Left kidney (tissue), 2 donors: Measurements from ENCODE around the gene SAT1. TPM values are rescaled to one million over a fixed set of nuclear protein-coding genes. Genes with fewer than 3 reads are reported as not detected.

ENCODE experiments used
- DNase-seq: peaks from one replicate; pipeline ENCODE4 v3.0.0-alpha.2; 2013
- polyA plus RNA-seq: library from polyadenylated mRNA; unstranded; fragments of 120-200 nt; gene quantifications from one replicate; pipeline ENCODE4 v1.2.1, GENCODE V29; 2013; ENCODE audit not compliant: insufficient read length

The SAT1 gene
- polyA plus RNA-seq, 1 donor, result 248 TPM

DNA sequence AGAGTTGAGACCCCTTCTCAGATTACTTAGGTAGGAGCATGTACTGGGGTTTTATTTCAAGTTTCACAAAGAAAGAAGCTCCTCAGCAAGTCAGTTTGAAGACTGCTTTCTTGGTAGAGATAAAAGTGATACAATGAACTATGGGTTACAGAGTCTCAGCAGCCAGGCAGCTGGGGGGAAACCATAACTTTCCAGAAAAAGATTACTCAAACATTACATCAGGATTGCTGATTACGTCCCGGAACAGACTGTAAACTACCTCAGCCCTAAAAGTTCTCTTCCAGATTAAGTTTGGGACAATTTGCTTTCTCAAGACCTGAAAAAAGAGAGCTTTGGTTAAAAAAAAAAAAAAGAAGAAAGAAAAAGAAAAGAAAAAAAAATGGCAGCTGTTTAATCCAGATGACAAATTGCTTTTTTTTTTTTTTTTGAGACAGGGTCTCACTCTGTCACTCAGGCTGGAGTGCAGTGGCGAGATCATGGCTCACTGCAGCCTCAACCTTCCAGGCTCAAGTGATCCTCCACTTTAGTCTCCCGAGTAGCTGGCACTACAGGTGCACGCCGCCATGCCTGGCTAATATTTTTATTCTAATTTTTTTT is 16.6 kb downstream of the SAT1 start:
- no peak for DNase-seq

DNA sequence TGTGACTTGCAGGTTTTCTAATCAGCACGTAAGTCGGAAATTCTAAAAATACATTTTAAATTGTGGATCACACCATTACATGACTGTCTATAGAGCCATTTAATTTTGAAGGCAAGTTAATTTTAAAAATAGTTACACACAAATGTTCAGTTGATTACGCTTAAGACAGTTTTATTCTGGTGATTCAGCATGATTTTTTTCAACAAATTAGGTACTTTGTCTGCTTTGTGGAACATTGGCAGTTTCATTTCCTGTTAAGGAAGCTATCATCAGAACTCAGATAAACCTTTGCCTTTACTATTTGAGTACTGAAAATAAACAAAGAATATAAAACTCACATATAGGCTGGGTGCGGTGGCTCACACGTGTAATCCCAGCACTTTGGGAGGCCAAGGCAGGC is 19.5 kb downstream of the SAT1 start:
- DNase-seq, result no peak

DNA sequence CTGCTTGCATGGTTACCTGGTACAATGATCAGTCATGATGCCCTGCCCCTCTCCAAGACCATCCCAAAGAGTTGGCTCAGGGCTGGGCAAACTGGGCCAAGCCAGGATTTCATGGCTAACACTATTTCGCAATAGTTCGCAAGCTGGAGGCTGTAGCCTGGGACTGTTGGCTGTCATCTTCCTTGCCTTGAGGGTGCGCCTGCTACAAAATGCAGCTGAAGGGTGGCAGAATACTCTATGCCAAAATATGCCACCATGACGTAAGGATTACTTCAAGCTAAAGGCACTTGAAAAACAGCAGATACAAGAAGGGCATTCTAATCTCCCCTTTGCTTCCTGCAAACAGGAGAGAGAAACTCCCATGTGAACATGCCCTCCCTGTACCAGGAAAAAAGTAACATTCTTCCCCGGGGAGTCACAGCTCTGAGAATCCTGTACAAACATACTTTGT is 21.0 kb downstream of the SAT1 start:
- DNase-seq, result no peak

DNA sequence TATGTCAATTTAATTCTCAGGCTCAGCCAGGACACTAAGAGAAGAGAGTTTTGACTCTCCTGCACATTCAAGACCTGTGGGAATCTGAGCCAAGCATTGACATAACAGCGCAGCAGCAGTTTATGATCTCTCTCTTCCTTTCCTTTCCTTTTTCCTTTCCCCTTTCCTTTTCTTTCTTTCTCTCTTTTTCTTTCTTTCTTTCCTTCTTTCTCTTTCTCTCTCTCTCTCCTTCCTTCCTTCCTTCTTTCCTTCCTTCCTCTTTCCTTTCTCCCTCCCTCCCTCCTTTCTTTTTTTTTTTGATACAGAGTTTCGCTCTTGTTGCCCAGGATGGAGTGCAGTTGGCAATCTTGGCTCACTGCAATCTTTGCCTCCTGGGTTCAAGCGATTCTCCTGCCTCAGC is 21.6 kb downstream of the SAT1 start:
- no peak for DNase-seq

DNA sequence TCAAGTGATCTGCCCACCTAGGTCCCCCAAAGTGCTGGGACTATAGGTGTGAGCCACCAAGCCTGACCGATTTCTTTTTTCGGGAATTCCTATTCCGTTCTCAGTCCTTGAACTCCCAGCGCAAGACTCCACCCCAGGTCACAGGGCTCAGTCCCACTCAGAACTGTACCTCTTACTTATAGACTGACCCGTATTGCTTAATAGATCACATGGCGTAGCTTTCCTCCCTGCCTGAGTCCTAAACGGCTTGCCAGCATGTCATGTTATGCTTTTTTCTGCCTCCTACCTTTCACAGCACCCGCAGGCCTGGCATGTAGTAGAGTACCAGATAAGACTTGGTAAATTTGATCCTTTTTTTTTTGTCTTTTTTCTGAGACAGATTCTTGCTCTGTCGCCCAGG is 22.4 kb downstream of the SAT1 start:
- DNase-seq, result no peak

DNA sequence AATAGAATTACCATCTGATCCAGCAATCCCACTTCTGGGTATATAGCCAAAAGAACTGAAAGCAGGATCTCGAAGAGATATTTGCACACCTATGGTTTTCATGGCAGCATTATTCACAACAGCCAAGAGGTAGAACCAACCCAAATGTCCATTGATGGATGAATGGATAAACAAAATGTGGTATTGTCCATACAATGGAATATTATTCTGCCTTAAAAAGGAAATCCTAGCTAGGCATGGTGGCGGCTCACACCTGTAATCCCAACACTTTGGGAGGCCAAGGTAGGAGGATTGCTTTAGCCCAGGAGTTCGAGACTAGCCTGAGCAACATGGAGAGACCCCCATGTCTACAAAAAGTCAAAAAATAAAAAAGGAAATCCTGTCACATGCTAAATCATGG is 27.3 kb downstream of the SAT1 start:
- DNase-seq, result no peak

DNA sequence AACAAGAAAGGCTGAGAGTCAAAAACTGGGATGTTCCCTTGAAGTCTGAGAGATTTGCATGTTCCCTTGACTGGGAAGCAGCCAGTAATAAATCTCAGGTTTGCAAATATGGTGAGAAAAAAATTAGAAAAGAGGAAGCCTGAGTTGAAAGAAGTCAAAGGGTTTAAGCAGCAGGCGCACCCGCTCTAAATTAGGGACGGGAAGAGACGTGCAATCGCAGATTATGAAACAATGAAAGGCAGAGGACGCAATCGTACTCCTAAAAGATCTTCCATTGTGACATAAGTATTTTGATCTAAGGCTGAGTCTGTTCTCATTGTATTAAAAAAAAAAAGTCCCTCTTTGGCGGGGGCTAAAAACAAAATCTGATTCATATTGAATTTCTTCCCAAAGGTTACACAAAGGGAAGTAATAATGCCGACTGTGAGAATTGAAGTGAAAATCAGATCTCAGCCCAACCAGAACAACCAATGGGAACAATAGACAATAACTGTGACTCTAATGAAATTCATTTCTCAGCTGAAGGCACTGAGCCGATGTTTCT is 28.2 kb downstream of the SAT1 start:
- no peak for DNase-seq

DNA sequence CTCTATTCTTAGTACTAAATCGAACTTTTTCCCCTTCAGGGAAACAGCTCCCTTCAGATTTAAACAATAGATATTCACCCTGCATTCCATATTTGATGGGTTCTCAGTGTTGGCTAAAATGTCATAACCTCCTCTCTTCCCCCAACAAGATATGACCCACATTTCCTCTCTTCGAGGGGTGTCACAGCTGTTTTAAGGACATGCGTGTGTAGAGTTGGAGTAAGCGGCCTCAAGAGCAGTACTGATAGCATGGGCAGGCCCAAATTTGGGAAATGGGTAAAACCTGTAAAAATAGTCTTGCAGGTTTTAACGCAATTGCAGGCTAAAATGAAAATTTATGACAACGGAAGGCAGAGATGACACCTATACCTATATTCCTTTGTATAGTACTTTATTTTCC is 28.7 kb downstream of the SAT1 start:
- no peak for DNase-seq

DNA sequence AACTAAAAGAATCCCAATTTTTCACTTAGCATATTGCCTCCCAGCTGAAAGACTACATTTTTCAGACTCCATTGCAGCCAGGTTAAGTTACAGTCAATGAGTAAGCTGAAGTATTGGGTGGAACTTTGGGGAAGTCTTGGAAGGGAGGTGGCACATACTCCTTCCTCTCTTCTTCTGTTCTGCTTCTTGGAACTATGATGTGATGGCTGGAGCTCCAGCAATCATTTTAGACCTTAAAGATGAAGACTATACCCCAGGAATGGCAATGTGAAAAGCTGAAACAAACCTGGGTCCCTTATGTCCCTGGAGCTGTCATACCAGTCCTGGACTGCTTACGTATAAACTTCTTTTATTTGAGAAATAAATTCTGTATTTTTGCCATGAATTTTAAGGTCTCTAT is 30.8 kb downstream of the SAT1 start:
- DNase-seq, result no peak

DNA sequence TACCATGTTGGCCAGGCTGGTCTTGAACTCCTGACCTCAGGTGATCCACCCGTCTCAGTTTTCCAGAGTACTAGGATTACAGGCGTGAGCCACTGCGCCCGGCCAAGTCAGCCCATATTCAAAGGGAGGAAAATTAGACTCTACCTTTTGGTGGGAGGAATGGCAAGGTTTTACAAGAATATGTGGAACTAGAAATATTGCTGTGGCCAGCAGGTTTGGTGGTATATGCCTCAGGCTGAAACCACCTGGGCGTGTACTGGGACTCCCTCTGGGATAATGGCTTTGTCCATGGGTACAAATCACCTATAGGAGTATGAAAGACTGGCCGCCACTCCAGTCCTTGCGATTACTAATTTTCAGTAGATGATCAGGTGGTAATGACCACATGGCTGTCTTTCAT is 32.4 kb downstream of the SAT1 start:
- DNase-seq, result no peak

DNA sequence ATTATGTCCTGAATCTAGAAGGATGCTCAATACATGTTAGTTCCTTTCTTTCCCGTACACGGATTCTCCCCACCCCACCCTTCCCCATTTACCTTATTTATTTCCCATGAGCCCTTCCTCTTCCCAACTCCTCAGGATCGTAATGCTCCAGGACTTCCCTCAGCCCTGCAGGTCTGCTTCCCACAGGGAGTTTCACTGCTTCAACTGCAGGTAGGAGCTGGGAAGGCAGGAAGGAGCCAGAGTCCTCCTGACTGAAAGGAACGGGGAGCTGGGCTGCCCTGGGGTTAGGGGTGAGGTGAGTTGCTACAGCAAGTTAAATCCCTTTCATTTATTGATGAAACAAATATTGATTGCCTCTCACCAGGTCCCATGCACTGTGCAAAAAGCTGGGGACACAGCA is 33.2 kb downstream of the SAT1 start:
- no peak for DNase-seq

DNA sequence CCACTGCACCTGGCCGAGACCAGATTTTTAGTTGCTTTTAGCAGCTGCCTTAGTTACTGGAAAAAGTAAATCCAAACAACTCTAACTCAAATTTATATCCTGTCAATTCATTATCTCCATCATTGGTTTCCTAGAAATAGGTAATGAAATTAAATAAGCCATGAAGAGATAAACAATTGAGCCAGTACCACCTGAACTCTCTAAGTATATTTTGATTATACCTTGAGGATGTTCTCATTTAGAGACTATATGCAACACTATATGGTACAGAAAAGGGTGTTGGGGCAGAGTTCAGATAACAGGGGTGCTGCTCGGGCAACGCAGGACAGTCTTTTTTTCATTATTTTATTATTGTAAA is 35.0 kb downstream of the SAT1 start:
- DNase-seq, result no peak

DNA sequence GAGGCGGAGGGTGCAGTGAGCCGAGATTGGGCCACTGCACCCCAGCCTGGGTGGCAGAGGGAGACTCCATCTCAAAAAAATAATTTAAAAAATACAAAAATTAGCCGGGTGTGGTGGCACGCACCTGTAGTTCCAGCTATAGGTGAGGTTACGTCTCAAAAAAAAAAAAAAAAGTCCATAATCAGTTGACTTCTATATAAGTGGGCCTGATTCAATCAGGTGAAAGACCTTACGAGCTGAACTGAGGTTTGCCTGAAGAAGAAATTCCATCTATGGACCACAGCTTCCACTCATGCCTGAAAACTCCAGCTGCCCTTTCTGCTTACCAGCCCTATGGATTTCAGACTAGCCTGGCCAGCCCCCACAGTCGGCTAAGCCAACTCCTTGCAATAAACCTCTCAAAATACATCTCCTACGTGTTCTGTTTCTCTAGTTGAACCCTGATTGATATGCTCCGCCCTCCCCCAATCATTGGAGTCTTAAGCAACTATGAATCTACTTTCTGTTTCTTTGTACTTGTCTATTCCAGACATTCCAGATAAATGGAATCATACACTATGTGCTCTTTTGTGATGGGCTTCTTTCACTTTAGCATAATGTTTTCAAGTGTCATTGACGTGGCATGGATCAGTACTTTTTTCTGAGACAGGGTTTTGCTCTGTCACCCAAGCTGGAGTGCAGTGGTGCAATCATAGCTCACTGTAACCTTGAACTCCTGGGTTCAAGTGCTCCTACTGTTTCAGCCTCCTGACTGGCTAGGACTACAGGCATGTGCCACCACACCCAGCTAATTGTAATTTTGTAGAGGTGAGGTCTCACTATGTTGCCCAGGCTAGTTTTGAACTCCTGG is 36.6 kb downstream of the SAT1 start:
- DNase-seq, result no peak

DNA sequence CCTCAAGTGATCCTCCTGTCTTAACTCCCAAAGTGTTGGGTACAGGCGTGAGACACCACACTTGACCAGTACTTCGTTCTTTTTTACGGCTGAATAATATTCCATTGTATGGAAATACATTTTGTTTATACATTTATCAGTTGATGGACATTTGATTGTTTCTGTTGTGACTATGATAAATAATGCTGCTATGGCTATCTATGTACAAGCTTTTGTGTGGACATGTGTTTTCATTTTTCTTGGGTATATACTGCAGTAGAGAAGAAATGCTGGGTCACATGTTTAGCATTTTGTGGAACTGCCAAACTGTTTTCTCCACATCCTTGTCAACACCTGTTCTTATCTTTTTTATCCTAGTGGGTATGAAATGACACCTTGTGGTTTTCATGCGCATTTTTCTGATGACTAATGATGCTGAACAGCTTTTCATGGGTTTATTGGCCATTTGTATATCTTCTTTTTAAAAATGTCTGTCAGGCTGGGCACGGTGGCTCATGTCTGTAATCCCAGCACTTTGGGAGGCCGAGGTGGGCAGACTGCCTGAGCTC is 37.3 kb downstream of the SAT1 start:
- DNase-seq, result no peak

DNA sequence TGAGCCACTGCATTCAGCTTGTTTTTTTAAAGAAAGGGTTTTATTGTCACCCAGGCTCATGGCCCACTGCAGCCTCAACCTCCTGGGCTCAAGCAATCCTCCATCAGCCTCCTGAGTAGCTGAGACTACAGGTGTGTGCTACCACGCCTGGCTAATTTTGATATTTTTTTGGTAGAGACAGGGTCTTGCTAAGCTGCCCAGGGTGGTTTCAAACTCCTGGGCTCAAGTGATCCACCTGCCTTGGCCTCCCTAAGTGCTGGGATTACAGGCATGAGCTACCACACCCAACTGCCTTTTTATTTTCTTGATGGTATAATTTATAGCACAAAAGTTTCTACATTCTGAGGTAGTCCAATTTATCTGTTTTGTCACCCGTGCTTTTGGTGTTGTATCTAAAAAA is 38.9 kb downstream of the SAT1 start:
- no peak for DNase-seq

DNA sequence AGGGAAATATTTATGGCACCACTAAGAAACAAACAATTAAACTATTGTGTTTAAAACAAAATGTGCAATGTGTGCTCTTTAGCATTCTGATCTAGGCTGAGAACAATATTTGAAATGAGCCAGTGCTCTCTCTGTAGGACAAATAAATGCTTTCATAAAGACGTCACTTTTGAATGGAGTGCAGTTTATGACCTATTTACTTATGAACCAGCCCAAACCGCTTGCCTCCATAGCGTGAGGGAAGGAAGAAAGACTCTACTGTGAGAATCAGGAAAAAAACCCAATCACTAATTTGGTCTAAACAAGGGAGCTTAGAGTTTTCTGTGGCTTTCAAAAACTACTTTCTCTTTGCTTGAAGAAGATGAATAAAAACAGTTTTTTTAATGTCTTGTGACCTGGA is 39.4 kb downstream of the SAT1 start:
- DNase-seq, result no peak

DNA sequence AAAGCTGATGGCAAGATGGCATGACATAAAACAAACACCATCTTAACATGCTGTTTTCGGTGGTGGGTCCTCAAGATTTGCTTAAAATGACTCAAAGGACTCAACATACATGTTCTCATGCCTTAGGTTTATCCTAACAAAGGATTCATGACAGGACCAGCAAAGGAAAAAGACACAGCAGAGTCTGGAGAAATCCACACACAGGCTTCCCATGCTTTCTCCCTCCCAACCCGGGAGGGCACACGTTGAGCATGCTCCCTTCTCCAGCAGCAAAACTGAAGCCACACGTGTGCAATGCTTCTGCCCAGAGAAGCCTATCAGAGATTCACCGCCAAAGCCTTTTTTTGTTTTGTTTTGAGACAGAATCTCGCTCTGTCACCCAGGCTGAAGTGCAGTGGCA is 39.9 kb downstream of the SAT1 start:
- DNase-seq, result no peak

DNA sequence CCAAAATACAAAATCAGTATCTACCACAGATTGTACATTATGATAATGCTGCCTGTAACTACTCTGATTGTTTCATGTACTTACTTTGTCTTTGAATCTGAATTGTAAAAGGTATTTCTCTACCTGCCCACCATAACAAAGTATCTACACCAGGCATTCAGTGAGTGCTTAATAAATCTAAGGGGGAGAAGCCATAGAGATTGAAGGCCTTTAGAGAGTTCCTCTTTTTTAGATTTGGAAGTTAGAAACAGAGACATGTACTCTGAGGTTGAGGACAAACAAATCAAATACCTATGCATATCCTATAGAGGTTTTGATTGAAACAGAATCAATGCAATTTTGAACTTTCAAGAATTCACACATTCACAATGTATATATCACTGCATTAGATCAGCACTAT is 42.7 kb downstream of the SAT1 start:
- DNase-seq, result no peak

DNA sequence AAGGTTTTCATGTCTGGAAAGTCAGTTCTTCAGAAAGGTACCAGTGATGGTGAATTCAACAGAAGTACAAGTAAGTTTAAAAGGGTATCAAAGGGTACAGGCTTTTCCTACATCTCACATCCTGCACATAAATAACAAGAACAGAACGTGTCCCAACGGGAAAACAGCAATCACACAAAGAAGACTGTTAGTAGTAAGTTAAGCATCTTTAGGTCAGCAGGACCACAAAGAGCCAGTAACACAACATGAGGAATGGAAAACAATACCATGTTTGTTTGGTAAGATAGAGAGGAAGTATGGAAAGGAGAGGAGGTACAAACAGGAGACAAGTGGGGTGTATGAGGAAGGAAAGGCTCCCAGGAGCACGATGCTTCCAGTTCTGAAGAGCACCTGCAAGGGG is 43.2 kb downstream of the SAT1 start:
- DNase-seq, result no peak

DNA sequence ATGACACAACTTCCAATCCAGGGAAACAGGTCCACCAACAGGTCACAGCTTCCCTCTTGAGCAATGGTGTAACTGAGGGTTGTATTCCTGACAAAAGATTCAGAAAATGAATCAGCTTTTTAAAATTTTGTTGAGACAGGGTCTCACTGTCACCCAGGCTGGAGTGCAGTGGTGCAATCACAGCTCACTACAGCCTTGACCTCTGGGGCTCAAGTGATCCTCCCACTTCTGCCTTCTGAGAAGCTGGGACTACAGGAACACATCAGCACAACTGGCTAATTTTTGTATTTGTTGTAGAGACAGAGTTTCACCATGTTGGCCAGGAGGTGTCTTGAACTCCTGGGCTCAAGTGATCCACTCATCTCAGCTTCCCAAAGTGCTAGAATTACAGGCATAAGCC is 43.7 kb downstream of the SAT1 start:
- DNase-seq, result no peak

DNA sequence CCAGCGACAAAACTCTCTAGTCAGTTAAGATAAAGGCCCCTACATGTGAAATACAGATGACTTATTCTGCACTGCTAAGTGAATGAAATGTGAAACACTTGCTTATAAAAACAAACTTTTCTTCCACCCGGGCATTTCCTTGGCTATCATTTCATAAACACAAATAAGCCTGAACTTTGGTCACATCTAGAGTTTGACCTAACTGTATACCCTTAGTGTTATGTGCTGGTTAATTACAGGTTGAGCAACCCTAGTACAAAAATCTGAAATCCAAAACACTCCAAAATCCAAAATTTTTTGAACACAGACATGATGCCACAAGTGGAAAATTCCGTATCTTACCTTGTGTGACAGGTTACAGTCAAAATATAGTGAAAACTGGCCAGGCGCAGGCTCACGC is 45.9 kb downstream of the SAT1 start:
- DNase-seq, result no peak

DNA sequence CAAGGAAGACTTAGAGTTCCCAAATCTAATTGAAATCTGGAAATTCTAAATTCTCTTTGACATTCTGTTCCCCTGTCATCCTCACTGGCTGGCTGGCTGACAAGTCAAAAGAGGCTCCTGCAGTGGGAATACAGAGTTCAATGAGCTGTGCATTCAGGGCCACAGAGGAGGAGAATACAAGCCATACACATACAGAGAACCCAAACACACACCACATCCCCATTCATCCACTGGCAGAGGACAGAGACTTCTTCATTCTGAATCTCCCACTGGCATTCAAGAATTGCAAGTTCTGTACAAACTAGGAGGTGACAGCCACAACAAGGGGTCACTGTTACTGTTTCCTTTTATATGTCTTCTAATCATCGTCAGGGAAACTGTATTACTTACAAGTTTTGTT is 49.7 kb downstream of the SAT1 start:
- DNase-seq, result no peak
